Measurements from ENCODE around the gene PTK7. TPM values are rescaled to one million over a fixed set of nuclear protein-coding genes. Genes with fewer than 3 reads are reported as not detected.
A peak's percentile ranks its signal among the peaks of the same experiment; 100 is the strongest.

PTK7 gene
- 130 and 138 TPM in 2 replicates for total RNA-seq (2021; fragmentation: NEBNext Ultra II Directional; extraction: Animal tissue kit (Norgen Biotek cat#: 25700))
- polyA plus RNA-seq (2011; rRNA removed), result 110 and 133 TPM in 2 replicates
- polyA plus RNA-seq (2011; cell fraction: cytosol; rRNA removed), result 105 TPM
- 256 TPM for polyA plus RNA-seq (2011; cell fraction: nucleus; rRNA removed)
- polyA plus RNA-seq (2012, experiment 1 of 2), result 146 to 167 TPM (median 153 TPM) in 4 replicates
- 166 TPM for polyA plus RNA-seq (2012, experiment 2 of 2)
- 111 TPM for polyA plus RNA-seq (2013, experiment 1 of 2)
- polyA plus RNA-seq (2013, experiment 2 of 2), result 96.7 TPM
- 151 and 164 TPM in 2 replicates for polyA minus RNA-seq (2011; rRNA and poly(A)+ RNA removed)
- polyA minus RNA-seq (2011; cell fraction: cytosol; rRNA and poly(A)+ RNA removed), result 99.5 TPM
- polyA minus RNA-seq (2011; cell fraction: nucleus; rRNA and poly(A)+ RNA removed), result 99.6 TPM
- long read RNA-seq, experiment 1, full-length matches to known transcripts, result 15 of 120 reads
- long read RNA-seq, experiment 1, partial matches to known transcripts, result 100 of 120 reads
- long read RNA-seq, experiment 1, other reads (novel, unspliced or antisense), result 5 of 120 reads
- long read RNA-seq, experiment 2, partial matches to known transcripts, result 1 of 4 reads
- long read RNA-seq, experiment 2, other reads (novel, unspliced or antisense), result 3 of 4 reads

DNA sequence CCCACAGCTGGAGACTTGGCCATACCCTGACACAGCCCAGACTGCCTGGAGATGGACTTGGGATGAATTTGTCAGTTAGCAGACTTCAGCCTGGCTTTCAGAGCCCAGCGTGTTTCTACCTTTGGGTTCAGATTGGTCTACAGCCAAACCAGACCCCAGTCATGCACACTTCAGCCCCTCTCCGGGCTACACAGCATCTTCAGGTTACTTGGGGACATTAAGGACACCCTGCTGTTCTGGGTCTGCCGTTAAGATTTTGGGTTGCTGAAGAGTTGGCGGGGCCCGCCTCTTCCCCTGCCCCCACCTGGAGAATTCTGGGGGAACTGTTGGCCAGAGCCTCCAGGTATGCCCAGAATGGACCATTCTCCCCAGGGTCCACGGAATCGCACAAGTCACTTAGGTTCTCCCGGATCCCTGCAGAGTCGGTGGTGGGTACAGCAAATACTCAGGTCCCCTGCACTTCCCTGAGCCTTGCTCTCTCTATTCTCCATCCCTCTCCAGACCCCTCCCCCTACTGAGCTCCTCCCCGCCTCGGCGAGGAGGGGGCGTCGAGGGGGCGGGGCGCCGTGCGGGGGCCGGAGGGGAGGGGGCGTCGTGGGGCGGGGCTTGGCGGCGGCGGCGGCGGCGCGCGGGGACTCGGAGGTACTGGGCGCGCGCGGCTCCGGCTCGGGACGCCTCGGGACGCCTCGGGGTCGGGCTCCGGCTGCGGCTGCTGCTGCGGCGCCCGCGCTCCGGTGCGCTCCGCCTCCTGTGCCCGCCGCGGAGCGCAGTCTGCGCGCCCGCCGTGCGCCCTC lies at the start of gene PTK7:
Gene PTK7, plus strand, starts transcription at position 645 of the 794 bp plus-strand sequence. CDS start 175 bp downstream, outside the sequence.
- Histone ChIP-seq H3K9ac (replicated peaks in 1 of 4; ENCODE audit: extremely low read depth in 1 of 4, low read depth in 3 of 4, low read length in 3 of 4) (peak within 1 kb of the TSS; percentile 72 to 88 (median 81)), H3K79me2 (ENCODE audit: control insufficient read depth in 1 of 2, insufficient read depth in 2 of 2, low read length in 2 of 2) (peaks cover 12 to 41% of the 10 kb centered on the region in 2 experiments), H3K9me3 (ENCODE audit: insufficient read depth in 2 of 2, low read depth in 1 of 2, low read length in 1 of 2) (no peaks in the 10 kb centered on the region), H2BK20ac (ENCODE audit: low read length) (peak within 1 kb of the TSS; percentile 93; the same call in 1 of the 2 replicates), H3K4me2 (ENCODE audit: insufficient read depth in 1 of 2, low read depth in 2 of 2, low read length in 2 of 2) (peak within 1 kb of the TSS; percentile 68 to 76), H2BK120ac (replicated peaks; ENCODE audit: low read depth, low read length) (peak within 1 kb of the TSS; percentile 93), H2BK5ac (ENCODE audit: low read depth, low read length) (peak within 1 kb of the TSS; percentile 78; the same call in 1 of the 2 replicates), H3K27ac (ENCODE audit: low read depth, low read length) (peak within 1 kb of the TSS; percentile 77; the same call in 1 of the 2 replicates), H3K4ac (replicated peaks; ENCODE audit: insufficient read length, low read depth, low read length) (peak within 1 kb of the TSS; percentile 10), H3K23ac (ENCODE audit: insufficient read length) (no peak within 1 kb of the TSS), H3K14ac (ENCODE audit: insufficient read length) (no peak within 1 kb of the TSS), H4K8ac (ENCODE audit: extremely low read depth, insufficient read depth, low read length) (peak within 1 kb of the TSS; percentile 69), H4K20me1 (replicated peaks in 1 of 2; ENCODE audit: control insufficient read depth in 1 of 2, insufficient read depth in 2 of 2, low read length in 2 of 2) (peaks cover 7 to 12% of the 10 kb centered on the region in 2 experiments), H2AK5ac (ENCODE audit: low read depth, low read length) (peak within 1 kb of the TSS; percentile 84; the same call in 1 of the 2 replicates), H2BK12ac (ENCODE audit: low read depth, low read length) (peak within 1 kb of the TSS; percentile 87; the same call in 1 of the 2 replicates), H3K23me2 (ENCODE audit: low read depth, low read length) (peaks cover 10% of the 10 kb centered on the region; the same call in 1 of the 2 replicates), H2AFZ (ENCODE audit: low read length) (no peak within 1 kb of the TSS; the same call in 1 of the 2 replicates), H2BK15ac (ENCODE audit: low read length) (0 out of 2 replicates have a peak within 1 kb of the TSS, but pooled peaks have one; percentile 72), H3K18ac (ENCODE audit: extremely low read depth, low read length) (peak within 1 kb of the TSS; percentile 71), H3K56ac (replicated peaks; ENCODE audit: insufficient read length, low read depth, low read length) (peak within 1 kb of the TSS; percentile 81), H3K4me3 (ENCODE audit: extremely low read depth in 1 of 4, insufficient read depth in 2 of 4, low read depth in 3 of 4, low read length in 4 of 4) (peak within 1 kb of the TSS; percentile 84 to 95 (median 94)), H4K5ac (ENCODE audit: insufficient read length, low read depth, low read length) (peak within 1 kb of the TSS; percentile 42), H3K79me1 (ENCODE audit: low read depth, low read length) (peaks cover 9% of the 10 kb centered on the region), H3K4me1 (replicated peaks in 1 of 4; ENCODE audit: control insufficient read depth in 3 of 4, insufficient read depth in 4 of 4, low read length in 3 of 4) (peaks cover 6 to 17% (median 12%) of the 10 kb centered on the region in 4 experiments; a peak in 6 of 7 replicates), H3K36me3 (ENCODE audit: control insufficient read depth in 2 of 4, insufficient read depth in 4 of 4, low read length in 3 of 4) (peaks cover 0 to 2% (median 0%) of the 10 kb centered on the region in 4 experiments; a peak in 2 of 8 replicates), H4K91ac (replicated peaks; ENCODE audit: insufficient read length, low read length) (peak within 1 kb of the TSS; percentile 45), H3K27me3 (replicated peaks in 1 of 4; ENCODE audit: control insufficient read depth in 3 of 4, extremely low read depth in 1 of 4, insufficient read depth in 3 of 4, low read length in 3 of 4) (0 out of 7 replicates have a peak, but pooled peaks cover 0 to 2% (median 0%) of the 10 kb centered on the region in 4 experiments)
- 10% methylated on average over 9 of the region's 60 CpGs; no CpG with 5 or more reads in 1 of the 2 experiments for WGBS, 2 experiments (ENCODE audit: extremely low coverage in 1 of 2, insufficient coverage in 1 of 2, insufficient read length in 1 of 2, insufficient replicate concordance in 2 of 2, low coverage in 1 of 2, low lambda C conversion rate in 2 of 2, missing lambda C conversion rate in 1 of 2)
- DNase-seq (ENCODE audit: low read depth in 1 of 2, low spot score in 2 of 2) (peak in 1 of 2 experiments; percentile 88), FAIRE-seq (no peak)
- ChIA-PET POLR2A (ENCODE audit: partially characterized antibody) (interaction anchor here (0.8 to 5.0 kb wide), 21 partner anchors 8 to 171 kb away, joined by 3 to 43 read pairs (median 7); partner anchors contain the start of genes CNPY3, CUL7, CUL9 and KLC4), CTCF (ENCODE audit: partially characterized antibody) (interaction anchor here (1.0 to 4.8 kb wide), 9 partner anchors 12 to 71 kb away, joined by 3 to 40 read pairs (median 11); partner anchors contain the start of genes KLHDC3 and MEA1)
- TF ChIP-seq NANOG (IDR thresholded peaks at IDR 0.05; ENCODE audit: insufficient read depth, low read depth, low read length, poor library complexity, severe bottlenecking) (peak; percentile 8), SP1 (IDR thresholded peaks at IDR 0.05; ENCODE audit: low read depth, low read length) (peak; percentile 82), CHD2 (IDR thresholded peaks at IDR 0.05; ENCODE audit: low read length) (no peak), CEBPB (IDR thresholded peaks at IDR 0.05; ENCODE audit: low read depth, low read length) (no peak), TAF1 (IDR thresholded peaks at IDR 0.05; ENCODE audit: low read depth, low read length) (peak; percentile 47; the same call in 1 of the 2 replicates), GABPA (IDR thresholded peaks at IDR 0.05; ENCODE audit: borderline replicate concordance, insufficient read depth, low read length) (no peak), KDM1A (IDR thresholded peaks at IDR 0.05; ENCODE audit: borderline replicate concordance, low read length) (peak; percentile 37; the same call in 1 of the 2 replicates), GTF2F1 (IDR thresholded peaks at IDR 0.05; ENCODE audit: borderline replicate concordance, low read depth, low read length) (no peak)
